Activated naive CD8-positive, alpha-beta T cell treated with anti-CD3 and anti-CD28 coated beads, Interleukin-2, amount 50 U/mL, for 24 hours (primary cell): ENCODE data around the gene OR14C36.
A peak's percentile ranks its signal among the peaks of the same experiment; 100 is the strongest.
"Not testable (repeated sequence)": the region's sequence is repeated elsewhere in the genome, so short reads cannot be mapped to it uniquely, and the experiment has no call there.

Source experiments
- ATAC-seq: fragments of 150-1000 bp; cut with Tn5 transposase; one replicate; pipeline ENCODE4 v1.10.0; 2021
- DNase-seq: peaks from one replicate; pipeline ENCODE4 v3.0.0; 2021
- H3K27ac Mint-ChIP-seq: one replicate; pipeline ENCODE4 v1.8.0; 2021; ENCODE audit warnings: mild to moderate bottlenecking, mixed read lengths
- H3K27me3 Mint-ChIP-seq: one replicate; pipeline ENCODE4 v1.8.0; 2021; ENCODE audit warnings: mixed read lengths
- H3K36me3 Mint-ChIP-seq: one replicate; pipeline ENCODE4 v1.8.0; 2021; ENCODE audit warnings: low read depth, mixed read lengths
- H3K4me1 Mint-ChIP-seq: one replicate; pipeline ENCODE4 v1.8.0; 2021; ENCODE audit warnings: mixed read lengths
- H3K4me3 Mint-ChIP-seq: one replicate; pipeline ENCODE4 v1.8.0; 2021; ENCODE audit warnings: mild to moderate bottlenecking, moderate library complexity, mixed read lengths
- H3K9me3 Mint-ChIP-seq: one replicate; pipeline ENCODE4 v1.8.0; 2021; ENCODE audit warnings: mixed read lengths

The OR14C36 gene

GRCh38 chr1:248348475-248348874 is at the start of gene OR14C36:
OR14C36 (plus strand) TSS chr1:248348775; CDS start chr1:248348775, 0 bp downstream.
- Mint-ChIP-seq H3K36me3 (no peaks in the 10 kb centered on the region), H3K9me3 (no peaks in the 10 kb centered on the region), H3K27ac (no peak within 1 kb of the TSS), H3K27me3 (peaks cover 10% of the 10 kb centered on the region), H3K4me1 (no peaks in the 10 kb centered on the region), H3K4me3 (no peak within 1 kb of the TSS)
- ATAC-seq (no peak), DNase-seq (no peak)

- DNase-seq (no peak), ATAC-seq (no peak)
- Mint-ChIP-seq H3K36me3 (no peaks in the 10 kb centered on the region), H3K4me1 (no peaks in the 10 kb centered on the region), H3K9me3 (peaks cover 9% of the 10 kb centered on the region), H3K4me3 (no peak within 1 kb of the TSS), H3K27me3 (no peaks in the 10 kb centered on the region), H3K27ac (no peak within 1 kb of the TSS)
Observed at GRCh38 chr1:248303324-248303723, 45.3 kb upstream of the OR14C36 start, which contains the start of gene OR2T12. OR2T12 (minus strand) TSS chr1:248303424; CDS start chr1:248295578, 7,846 bp downstream.

GRCh38 chr1:248305672-248306071 is 42.9 kb upstream of the OR14C36 start:
- ATAC-seq, DNase-seq, H3K9me3 Mint-ChIP-seq, H3K4me3 Mint-ChIP-seq, H3K4me1 Mint-ChIP-seq, H3K27me3 Mint-ChIP-seq, H3K36me3 Mint-ChIP-seq, H3K27ac Mint-ChIP-seq: not testable (repeated sequence)

- Mint-ChIP-seq H3K27ac (no peak overlapping the region), H3K4me3 (no peak overlapping the region), H3K4me1 (no peaks in the 10 kb centered on the region), H3K36me3 (no peaks in the 10 kb centered on the region), H3K9me3 (no peaks in the 10 kb centered on the region), H3K27me3 (no peaks in the 10 kb centered on the region)
- no peak for ATAC-seq
- DNase-seq: no peak
Observed at GRCh38 chr1:248306103-248306502, 42.5 kb upstream of the OR14C36 start.

GRCh38 chr1:248306740-248307139 is 41.8 kb upstream of the OR14C36 start:
- not testable (repeated sequence) for H3K4me1 Mint-ChIP-seq, H3K27ac Mint-ChIP-seq, ATAC-seq, H3K36me3 Mint-ChIP-seq, H3K27me3 Mint-ChIP-seq, DNase-seq, H3K4me3 Mint-ChIP-seq, H3K9me3 Mint-ChIP-seq

- Mint-ChIP-seq H3K27me3 (peaks cover 11% of the 10 kb centered on the region), H3K9me3 (peaks cover 19% of the 10 kb centered on the region), H3K27ac (no peak overlapping the region), H3K4me3 (no peak overlapping the region), H3K36me3 (peaks cover 4% of the 10 kb centered on the region), H3K4me1 (no peaks in the 10 kb centered on the region)
- ATAC-seq: no peak
- DNase-seq: no peak
Observed at GRCh38 chr1:248316796-248317195, 31.8 kb upstream of the OR14C36 start.

GRCh38 chr1:248324468-248324867 is 24.1 kb upstream of the OR14C36 start, which contains the start of gene OR2M7:
OR2M7 (minus strand) TSS chr1:248324568; CDS start chr1:248324568, 0 bp downstream.
- no peak within 1 kb of the TSS for H3K27ac Mint-ChIP-seq
- H3K36me3 Mint-ChIP-seq: no peaks in the 10 kb centered on the region
- H3K4me3 Mint-ChIP-seq: no peak within 1 kb of the TSS
- ATAC-seq (no peak), DNase-seq (no peak)
- peaks cover 5% of the 10 kb centered on the region for H3K9me3 Mint-ChIP-seq
- H3K4me1 Mint-ChIP-seq: no peaks in the 10 kb centered on the region
- H3K27me3 Mint-ChIP-seq: peaks cover 5% of the 10 kb centered on the region

GRCh38 chr1:248343451-248343850 is 5.1 kb upstream of the OR14C36 start:
- H3K27me3 Mint-ChIP-seq: peaks cover 2% of the 10 kb centered on the region
- DNase-seq (no peak), ATAC-seq (no peak)
- H3K9me3 Mint-ChIP-seq: no peaks in the 10 kb centered on the region
- no peaks in the 10 kb centered on the region for H3K4me1 Mint-ChIP-seq
- H3K27ac Mint-ChIP-seq: no peak overlapping the region
- no peaks in the 10 kb centered on the region for H3K36me3 Mint-ChIP-seq
- no peak overlapping the region for H3K4me3 Mint-ChIP-seq

- no peak overlapping the region for H3K27ac Mint-ChIP-seq
- H3K27me3 Mint-ChIP-seq: no peaks in the 10 kb centered on the region
- ATAC-seq: no peak
- H3K4me1 Mint-ChIP-seq: no peaks in the 10 kb centered on the region
- H3K36me3 Mint-ChIP-seq: no peaks in the 10 kb centered on the region
- no peak overlapping the region for H3K4me3 Mint-ChIP-seq
- no peak for DNase-seq
- H3K9me3 Mint-ChIP-seq: no peaks in the 10 kb centered on the region
Observed at GRCh38 chr1:248359415-248359814, 10.8 kb downstream of the OR14C36 start.

- H3K4me3 Mint-ChIP-seq: no peak within 1 kb of the TSS
- no peak within 1 kb of the TSS for H3K27ac Mint-ChIP-seq
- peaks cover 2% of the 10 kb centered on the region for H3K27me3 Mint-ChIP-seq
- H3K9me3 Mint-ChIP-seq: no peaks in the 10 kb centered on the region
- DNase-seq (no peak), ATAC-seq (no peak)
- no peaks in the 10 kb centered on the region for H3K4me1 Mint-ChIP-seq
- no peaks in the 10 kb centered on the region for H3K36me3 Mint-ChIP-seq
Observed at GRCh38 chr1:248361121-248361715, 12.6 kb downstream of the OR14C36 start, which contains the start of gene OR2T4. OR2T4 (plus strand) TSS chr1:248361665; CDS start chr1:248361665, 0 bp downstream.

- H3K27me3 Mint-ChIP-seq: peaks cover 2% of the 10 kb centered on the region
- H3K9me3 Mint-ChIP-seq: no peaks in the 10 kb centered on the region
- H3K4me3 Mint-ChIP-seq: no peak overlapping the region
- no peak for ATAC-seq
- H3K4me1 Mint-ChIP-seq: no peaks in the 10 kb centered on the region
- no peak overlapping the region for H3K27ac Mint-ChIP-seq
- no peak for DNase-seq
- no peaks in the 10 kb centered on the region for H3K36me3 Mint-ChIP-seq
Observed at GRCh38 chr1:248366609-248367008, 18.0 kb downstream of the OR14C36 start.

GRCh38 chr1:248372394-248372793 is 23.8 kb downstream of the OR14C36 start:
- no peaks in the 10 kb centered on the region for H3K9me3 Mint-ChIP-seq
- H3K4me1 Mint-ChIP-seq: peaks cover 8% of the 10 kb centered on the region
- H3K36me3 Mint-ChIP-seq: no peaks in the 10 kb centered on the region
- H3K4me3 Mint-ChIP-seq: no peak overlapping the region
- H3K27me3 Mint-ChIP-seq: no peaks in the 10 kb centered on the region
- H3K27ac Mint-ChIP-seq: no peak overlapping the region
- DNase-seq: peak; percentile 3
- ATAC-seq: no peak

- peaks cover 8% of the 10 kb centered on the region for H3K4me1 Mint-ChIP-seq
- no peak for DNase-seq
- no peaks in the 10 kb centered on the region for H3K27me3 Mint-ChIP-seq
- no peak for ATAC-seq
- no peaks in the 10 kb centered on the region for H3K9me3 Mint-ChIP-seq
- no peak overlapping the region for H3K27ac Mint-ChIP-seq
- H3K36me3 Mint-ChIP-seq: no peaks in the 10 kb centered on the region
- no peak overlapping the region for H3K4me3 Mint-ChIP-seq
Observed at GRCh38 chr1:248373761-248374160, 25.2 kb downstream of the OR14C36 start.

- H3K36me3 Mint-ChIP-seq: no peaks in the 10 kb centered on the region
- H3K27me3 Mint-ChIP-seq: no peaks in the 10 kb centered on the region
- H3K9me3 Mint-ChIP-seq: no peaks in the 10 kb centered on the region
Observed at GRCh38 chr1:248375446-248375845, 26.9 kb downstream of the OR14C36 start, which contains the start of gene OR2T6. OR2T6 (plus strand) TSS chr1:248375746; CDS start chr1:248387609, 11,863 bp downstream.

GRCh38 chr1:248376916-248377315 is 28.3 kb downstream of the OR14C36 start:
- Mint-ChIP-seq H3K27me3 (no peaks in the 10 kb centered on the region), H3K9me3 (no peaks in the 10 kb centered on the region), H3K27ac (no peak overlapping the region), H3K4me1 (peaks cover 8% of the 10 kb centered on the region), H3K36me3 (no peaks in the 10 kb centered on the region), H3K4me3 (no peak overlapping the region)
- DNase-seq (no peak), ATAC-seq (no peak)

More at GRCh38 chr1:248375446-248375845, 26.9 kb downstream of the OR14C36 start, which contains the start of gene OR2T6:
- Mint-ChIP-seq H3K4me3 (no peak within 1 kb of the TSS), H3K27ac (no peak within 1 kb of the TSS), H3K4me1 (peaks cover 8% of the 10 kb centered on the region)
- ATAC-seq (no peak), DNase-seq (no peak)
